ENCODE measurements around the gene SLC2A1. TPM values are rescaled to one million over a fixed set of nuclear protein-coding genes. Genes with fewer than 3 reads are reported as not detected.

Gene SLC2A1
- total RNA-seq, result 54.9 TPM
- long read RNA-seq, transcript SLC2A1-203 (10 exons, 3,670 nt), result major isoform, 51 of 81 reads
- long read RNA-seq, partial matches to known transcripts, result 25 of 81 reads
- long read RNA-seq, other reads (novel, unspliced or antisense), result 5 of 81 reads

DNA sequence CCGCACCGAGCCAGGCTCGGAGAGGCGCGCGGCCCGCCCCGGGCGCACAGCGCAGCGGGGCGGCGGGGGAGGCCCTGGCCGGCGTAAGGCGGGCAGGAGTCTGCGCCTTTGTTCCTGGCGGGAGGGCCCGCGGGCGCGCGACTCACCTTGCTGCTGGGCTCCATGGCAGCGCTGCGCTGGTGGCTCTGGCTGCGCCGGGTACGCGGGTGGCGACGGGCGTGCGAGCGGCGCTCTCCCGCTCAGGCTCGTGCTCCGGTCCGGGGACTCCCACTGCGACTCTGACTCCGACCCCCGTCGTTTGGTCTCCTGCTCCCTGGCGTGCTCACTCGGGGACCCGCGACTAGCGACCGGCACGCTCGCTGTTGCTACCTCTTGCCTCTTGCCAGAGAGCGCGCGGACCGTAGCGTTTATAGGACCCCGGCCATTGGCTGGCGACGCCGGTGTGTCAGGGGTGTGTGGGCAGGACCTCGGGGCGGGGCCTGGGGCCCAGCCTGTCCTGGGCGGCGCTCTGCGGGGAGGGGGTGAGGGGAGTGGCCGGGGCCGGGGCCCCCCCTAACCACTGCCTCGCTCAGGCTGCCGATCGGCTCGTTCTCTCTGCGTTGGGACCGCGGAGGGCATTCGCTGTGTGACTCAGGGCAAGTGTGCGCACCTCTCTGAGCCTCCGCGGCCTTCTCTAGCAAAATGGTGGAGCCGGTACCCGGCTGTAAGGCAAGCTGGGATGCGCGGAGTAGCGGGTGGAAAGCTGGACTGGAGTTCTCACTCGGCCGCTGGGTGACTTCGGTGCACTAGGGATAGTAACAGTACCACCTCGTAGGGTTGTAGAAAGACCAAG lies at the start of gene SLC2A1:
SLC2A1 (minus strand) TSS at position 381 of the 832 bp plus-strand sequence; CDS start at position 164, 217 bp downstream.
- H3K4me1 ChIP-seq, result peaks cover 44% of the 10 kb centered on the region
- intact Hi-C loops (cut with micrococcal nuclease), result no loop called here
- peak within 1 kb of the TSS; percentile 93 for H3K27ac ChIP-seq (replicated peaks)

DNA sequence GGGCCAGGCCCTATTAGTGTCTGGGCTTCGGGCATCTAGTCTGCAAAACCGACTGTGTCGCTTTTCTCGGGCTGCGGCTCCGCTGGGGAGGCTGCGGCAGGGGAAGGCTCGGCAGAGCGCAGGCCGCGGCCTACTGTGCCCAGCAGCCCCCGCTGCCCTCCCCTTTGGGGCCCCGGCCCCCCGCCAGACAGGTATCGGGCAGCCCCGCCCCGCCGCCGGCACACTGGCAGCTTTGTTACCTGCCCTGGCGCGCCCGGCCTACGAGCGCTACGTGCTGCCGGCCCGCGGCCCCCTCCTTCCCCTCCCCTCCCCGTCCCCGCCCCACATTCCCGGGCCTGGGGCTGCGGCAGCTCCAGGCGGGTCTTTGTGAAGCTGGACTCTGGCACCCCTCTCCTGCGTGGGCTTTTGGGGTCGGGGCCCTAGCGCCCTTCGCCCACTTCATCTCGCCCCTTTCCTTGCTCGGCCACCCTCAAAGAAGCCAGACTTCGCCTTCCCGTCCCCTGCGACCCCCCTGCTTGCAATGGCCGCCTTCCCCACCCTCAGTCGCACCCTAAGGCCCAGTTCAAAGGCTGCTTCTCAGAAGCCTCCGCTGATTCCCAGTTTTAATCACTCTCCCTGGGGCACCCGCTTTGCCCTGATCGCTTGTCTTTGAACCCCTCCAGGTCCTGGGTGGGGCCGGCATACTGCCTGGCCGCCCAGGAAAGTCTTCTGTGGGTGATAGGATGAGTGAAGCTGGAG lies 48.9 kb upstream of the SLC2A1 start:
- intact Hi-C loops (cut with micrococcal nuclease), result no loop called here

More for the DNA sequence above, at the start of gene SLC2A1:
- Histone ChIP-seq H3K4me3 (peak within 1 kb of the TSS; percentile 79), H3K9me3 (replicated peaks) (no peaks in the 10 kb centered on the region), H3K36me3 (no peaks in the 10 kb centered on the region), H3K27me3 (ENCODE audit: low read depth) (peaks cover 7% of the 10 kb centered on the region)
- TF ChIP-seq, protein P1, sequence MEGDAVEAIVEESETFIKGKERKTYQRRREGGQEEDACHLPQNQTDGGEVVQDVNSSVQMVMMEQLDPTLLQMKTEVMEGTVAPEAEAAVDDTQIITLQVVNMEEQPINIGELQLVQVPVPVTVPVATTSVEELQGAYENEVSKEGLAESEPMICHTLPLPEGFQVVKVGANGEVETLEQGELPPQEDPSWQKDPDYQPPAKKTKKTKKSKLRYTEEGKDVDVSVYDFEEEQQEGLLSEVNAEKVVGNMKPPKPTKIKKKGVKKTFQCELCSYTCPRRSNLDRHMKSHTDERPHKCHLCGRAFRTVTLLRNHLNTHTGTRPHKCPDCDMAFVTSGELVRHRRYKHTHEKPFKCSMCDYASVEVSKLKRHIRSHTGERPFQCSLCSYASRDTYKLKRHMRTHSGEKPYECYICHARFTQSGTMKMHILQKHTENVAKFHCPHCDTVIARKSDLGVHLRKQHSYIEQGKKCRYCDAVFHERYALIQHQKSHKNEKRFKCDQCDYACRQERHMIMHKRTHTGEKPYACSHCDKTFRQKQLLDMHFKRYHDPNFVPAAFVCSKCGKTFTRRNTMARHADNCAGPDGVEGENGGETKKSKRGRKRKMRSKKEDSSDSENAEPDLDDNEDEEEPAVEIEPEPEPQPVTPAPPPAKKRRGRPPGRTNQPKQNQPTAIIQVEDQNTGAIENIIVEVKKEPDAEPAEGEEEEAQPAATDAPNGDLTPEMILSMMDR (IDR thresholded peaks at IDR 0.05; ENCODE audit: borderline replicate concordance), result no peak
- DNase-seq, result peak; percentile 91

DNA sequence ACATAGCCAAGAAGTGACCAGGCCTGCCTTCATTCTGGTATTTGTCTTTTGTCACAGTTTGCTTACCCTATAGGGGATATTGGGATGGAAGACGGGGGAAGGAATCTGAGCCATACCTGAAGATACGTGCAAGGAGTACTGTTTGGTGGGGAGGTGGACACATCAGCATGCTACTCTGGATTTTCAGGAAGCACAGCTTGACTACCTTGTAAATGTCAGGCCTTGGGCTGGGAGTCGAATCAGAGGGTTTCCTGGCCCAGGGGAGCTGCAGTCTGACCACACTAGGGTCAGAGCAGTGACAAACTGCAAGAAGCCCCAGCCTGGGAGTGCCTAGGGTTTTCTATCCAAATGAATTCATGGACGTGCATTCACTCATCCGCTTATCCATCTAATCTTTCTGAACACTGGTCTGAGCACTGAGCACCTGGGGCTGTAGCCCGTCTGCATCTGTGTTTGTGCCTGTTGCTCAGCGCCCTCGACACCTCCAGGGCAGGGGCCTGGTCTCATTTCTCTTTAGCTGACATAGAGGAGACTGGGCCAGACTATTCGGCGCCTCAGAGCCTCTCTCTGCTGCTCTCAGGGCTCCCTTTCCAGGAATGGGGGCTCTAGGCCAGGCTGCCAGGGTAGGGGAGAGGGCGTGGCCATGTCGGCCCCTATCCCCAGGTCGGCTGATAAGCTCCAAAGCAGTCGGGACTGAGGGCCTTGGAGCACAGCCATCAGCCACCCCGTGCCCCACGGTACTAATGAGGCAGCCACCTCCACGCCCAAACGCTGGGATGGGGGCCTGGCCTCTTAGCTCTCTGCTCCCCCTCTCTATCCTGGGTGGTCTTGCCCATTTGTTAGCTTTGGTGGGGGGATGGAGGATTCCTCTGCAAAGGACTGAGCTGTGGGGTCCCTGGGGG lies 47.0 kb upstream of the SLC2A1 start:
- Histone ChIP-seq H3K36me3 (no peaks in the 10 kb centered on the region), H3K27me3 (ENCODE audit: low read depth) (peaks cover 35% of the 10 kb centered on the region), H3K4me3 (no peak overlapping the region), H3K27ac (replicated peaks) (no peak overlapping the region), H3K4me1 (peaks cover 4% of the 10 kb centered on the region), H3K9me3 (replicated peaks) (no peaks in the 10 kb centered on the region)
- intact Hi-C loops (cut with micrococcal nuclease), result no loop called here
- TF ChIP-seq, protein P1 (IDR thresholded peaks at IDR 0.05; ENCODE audit: borderline replicate concordance), result no peak
- DNase-seq, result no peak

More for the DNA sequence above, 48.9 kb upstream of the SLC2A1 start:
- Histone ChIP-seq H3K4me3 (no peak overlapping the region), H3K36me3 (no peaks in the 10 kb centered on the region), H3K27ac (replicated peaks) (no peak overlapping the region), H3K27me3 (ENCODE audit: low read depth) (peaks cover 35% of the 10 kb centered on the region), H3K9me3 (replicated peaks) (no peaks in the 10 kb centered on the region), H3K4me1 (peaks cover 4% of the 10 kb centered on the region)
- TF ChIP-seq, protein P1 (IDR thresholded peaks at IDR 0.05; ENCODE audit: borderline replicate concordance), result no peak
- DNase-seq, result no peak

DNA sequence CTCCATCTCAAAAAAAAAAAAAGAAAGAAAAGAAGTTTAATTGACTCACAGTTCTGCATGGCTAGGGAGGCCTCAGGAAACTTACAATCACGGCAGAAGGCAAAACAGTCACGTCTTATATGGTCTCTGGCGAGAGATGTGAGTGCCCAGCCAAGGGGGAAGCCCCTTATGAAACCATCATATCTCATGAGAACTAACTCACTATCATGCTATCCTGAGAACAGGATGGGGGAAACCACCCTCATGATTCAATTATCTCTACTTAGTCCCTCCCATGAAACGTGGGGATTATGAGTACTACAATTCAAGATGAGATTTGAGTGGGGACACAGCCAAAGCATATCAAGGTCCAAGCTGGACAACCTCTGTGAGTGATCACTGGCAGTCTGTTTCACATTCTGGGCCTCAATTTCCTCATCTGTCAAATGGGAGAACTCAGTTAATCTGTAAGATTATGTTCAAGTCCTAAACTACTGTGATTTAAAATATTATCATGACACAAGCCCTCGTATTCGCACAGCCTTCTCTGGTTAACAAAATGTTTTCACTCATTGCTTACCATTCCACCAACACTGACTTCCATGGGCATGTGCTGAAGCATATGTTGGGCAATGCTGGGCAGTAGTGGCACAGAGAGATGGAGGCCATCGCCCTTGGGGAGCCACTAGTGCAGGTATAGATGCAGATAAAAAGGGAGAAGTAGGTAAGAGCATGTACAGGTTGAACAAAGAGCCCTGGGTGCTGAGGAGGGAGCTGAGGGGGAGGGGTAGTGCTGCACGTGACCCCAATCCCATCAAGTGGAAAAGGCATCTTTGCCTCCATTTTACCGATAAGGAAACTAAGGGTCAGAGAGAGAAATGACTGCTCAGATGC lies 46.2 kb upstream of the SLC2A1 start:
- H3K4me1 ChIP-seq, result peaks cover 4% of the 10 kb centered on the region
- TF ChIP-seq, protein P1 (IDR thresholded peaks at IDR 0.05; ENCODE audit: borderline replicate concordance), result no peak
- H3K27me3 ChIP-seq (ENCODE audit: low read depth), result peaks cover 35% of the 10 kb centered on the region
- no peak overlapping the region for H3K4me3 ChIP-seq
- no peaks in the 10 kb centered on the region for H3K36me3 ChIP-seq
- H3K27ac ChIP-seq (replicated peaks), result no peak overlapping the region
- DNase-seq, result no peak
- H3K9me3 ChIP-seq (replicated peaks), result no peaks in the 10 kb centered on the region
- intact Hi-C loops (cut with micrococcal nuclease), result no loop called here

Data from left ventricle myocardium inferior (tissue), 1 donor.